HepG2 (cell line): Measurements from ENCODE around the gene FKBP10. TPM values are rescaled to one million over a fixed set of nuclear protein-coding genes. Genes with fewer than 3 reads are reported as not detected.

ENCODE experiments used
- BRD4 ChIP-seq: sonication (generic); formaldehyde crosslinking; IDR thresholded peaks from 2 replicates; pipeline ENCODE4 v1.4.0; 2020; ENCODE audit warnings: missing genetic modification reagents
- CCAR2 ChIP-seq: fragments of 200-400 bp; formaldehyde crosslinking; optimal IDR thresholded peaks from 2 replicates; pipeline ENCODE3; 2018; ENCODE audit warnings: low read depth, mild to moderate bottlenecking, low read length, moderate library complexity
- MAFF ChIP-seq: IDR thresholded peaks from 2 replicates; pipeline ENCODE4 v1.6.1; 2011; ENCODE audit warnings: low read depth, low read length, improper control_type of control experiment
- PRDM10 ChIP-seq: sonication (generic); formaldehyde crosslinking; IDR thresholded peaks from 2 replicates; pipeline ENCODE4 v1.4.0; 2020; ENCODE audit warnings: low read depth, missing genetic modification reagents
- RBM39 ChIP-seq: fragments of 200-400 bp; formaldehyde crosslinking; IDR thresholded peaks from one replicate; pipeline ENCODE4 v1.6.1; 2018; ENCODE audit warnings: antibody characterized with exemption, mild to moderate bottlenecking, low read depth, low read length; ENCODE audit not compliant: poor library complexity, severe bottlenecking
- UBTF ChIP-seq: sonication (generic); formaldehyde crosslinking; IDR thresholded peaks from 2 replicates; pipeline ENCODE4 v1.4.0; 2020; ENCODE audit warnings: mild to moderate bottlenecking, missing genetic modification reagents
- ZNF12 ChIP-seq: sonication (generic); formaldehyde crosslinking; IDR thresholded peaks from 2 replicates; pipeline ENCODE4 v1.5.0; 2020; ENCODE audit warnings: missing genetic modification reagents
- ZNF281 ChIP-seq: sonication (generic); formaldehyde crosslinking; IDR thresholded peaks from 2 replicates; pipeline ENCODE4 v1.4.0; 2020; ENCODE audit warnings: missing genetic modification reagents, borderline replicate concordance
- ZNF333 ChIP-seq: sonication (generic); formaldehyde crosslinking; IDR thresholded peaks from 2 replicates; pipeline ENCODE4 v1.4.0; 2020; ENCODE audit warnings: mild to moderate bottlenecking, missing genetic modification reagents, borderline replicate concordance
- ZNF510 ChIP-seq: sonication (generic); formaldehyde crosslinking; IDR thresholded peaks from 2 replicates; pipeline ENCODE4 v1.4.0; 2020; ENCODE audit warnings: low read depth, mild to moderate bottlenecking, missing genetic modification reagents
- ZNF660 ChIP-seq: sonication (generic); formaldehyde crosslinking; IDR thresholded peaks from 2 replicates; pipeline ENCODE4 v1.5.1; 2020; ENCODE audit warnings: mild to moderate bottlenecking, low read depth, missing genetic modification reagents, borderline replicate concordance
- ZNF747 ChIP-seq: sonication (generic); formaldehyde crosslinking; IDR thresholded peaks from 2 replicates; pipeline ENCODE4 v1.8.1; 2023; ENCODE audit warnings: missing genetic modification reagents, mild to moderate bottlenecking, borderline replicate concordance
- ZNF790 ChIP-seq: sonication (generic); formaldehyde crosslinking; IDR thresholded peaks from 2 replicates; pipeline ENCODE4 v1.8.0; 2022; ENCODE audit warnings: missing genetic modification reagents, mild to moderate bottlenecking, borderline replicate concordance
- ZSCAN31 ChIP-seq: sonication (generic); formaldehyde crosslinking; IDR thresholded peaks from 2 replicates; pipeline ENCODE4 v1.5.0; 2020; ENCODE audit warnings: low read depth, mild to moderate bottlenecking, missing genetic modification reagents
- polyA plus RNA-seq, 8 experiments: library from polyadenylated mRNA; depleted of rRNA in 3 of 8; stranded (reverse) in 7 of 8; unstranded in 1 of 8; fragments of >200 nt; fragmentation: Illumina TruSeq in 4 of 8; extraction: Trizol in 4 of 8; gene quantifications; 2 replicates each; pipeline versions ENCODE4 v1.2.1 to v1.2.3, GENCODE V29; 2011 to 2016; ENCODE audit warnings: low read depth in 4 of 8, missing spikeins in 1 of 8, mixed read lengths in 1 of 8; ENCODE audit not compliant: insufficient read depth in 1 of 8
- total RNA-seq, 5 experiments: library from RNA; depleted of rRNA; stranded (reverse); fragments of >200 nt; fragmentation: Illumina TruSeq; extraction: Trizol; gene quantifications; 2 replicates each; pipeline ENCODE4 v1.2.3, GENCODE V29; 2016; ENCODE audit warnings: low read depth in 1 of 5
- TF ChIP-seq, protein P1 (sequence below): sonication (generic); formaldehyde crosslinking; conservative IDR thresholded peaks from 2 replicates; pipeline ENCODE4 v1.4.0; 2020; ENCODE audit warnings: mild to moderate bottlenecking, missing genetic modification reagents, moderate library complexity

FKBP10 gene
- total and polyA plus RNA-seq, 2 of the 13 experiments (the other 11 are each of a cell fraction or from before 2014, with no cell fraction given), result 149 to 573 TPM

GRCh38 chr17:41835800-41836549 lies 23.2 kb downstream of the FKBP10 start, which contains the start of gene NT5C3B (continued):
- no peak for TF ChIP-seq PRDM10 (CRISPR knock-in tag)
- no peak for TF ChIP-seq ZNF12 (CRISPR knock-in tag)
- no peak for TF ChIP-seq ZNF747 (CRISPR knock-in tag)
- TF ChIP-seq ZNF281 (CRISPR knock-in tag), result no peak; the same call in 1 of the 2 replicates
- TF ChIP-seq ZNF790 (CRISPR knock-in tag), result peak; percentile 63; the same call in 1 of the 2 replicates
- no peak for TF ChIP-seq ZNF510 (CRISPR knock-in tag)
- TF ChIP-seq BRD4 (CRISPR knock-in tag), result no peak
- no peak for TF ChIP-seq RBM39
- TF ChIP-seq ZNF660 (CRISPR knock-in tag), result no peak
- no peak for TF ChIP-seq MAFF
- peak; percentile 82; the same call in 1 of the 2 replicates for TF ChIP-seq ZNF333 (CRISPR knock-in tag)
- no peak for TF ChIP-seq CCAR2
- TF ChIP-seq UBTF (CRISPR knock-in tag), result peak; percentile 60
- peak; percentile 68; the same call in 1 of the 2 replicates for TF ChIP-seq ZSCAN31
- TF ChIP-seq, protein P1, sequence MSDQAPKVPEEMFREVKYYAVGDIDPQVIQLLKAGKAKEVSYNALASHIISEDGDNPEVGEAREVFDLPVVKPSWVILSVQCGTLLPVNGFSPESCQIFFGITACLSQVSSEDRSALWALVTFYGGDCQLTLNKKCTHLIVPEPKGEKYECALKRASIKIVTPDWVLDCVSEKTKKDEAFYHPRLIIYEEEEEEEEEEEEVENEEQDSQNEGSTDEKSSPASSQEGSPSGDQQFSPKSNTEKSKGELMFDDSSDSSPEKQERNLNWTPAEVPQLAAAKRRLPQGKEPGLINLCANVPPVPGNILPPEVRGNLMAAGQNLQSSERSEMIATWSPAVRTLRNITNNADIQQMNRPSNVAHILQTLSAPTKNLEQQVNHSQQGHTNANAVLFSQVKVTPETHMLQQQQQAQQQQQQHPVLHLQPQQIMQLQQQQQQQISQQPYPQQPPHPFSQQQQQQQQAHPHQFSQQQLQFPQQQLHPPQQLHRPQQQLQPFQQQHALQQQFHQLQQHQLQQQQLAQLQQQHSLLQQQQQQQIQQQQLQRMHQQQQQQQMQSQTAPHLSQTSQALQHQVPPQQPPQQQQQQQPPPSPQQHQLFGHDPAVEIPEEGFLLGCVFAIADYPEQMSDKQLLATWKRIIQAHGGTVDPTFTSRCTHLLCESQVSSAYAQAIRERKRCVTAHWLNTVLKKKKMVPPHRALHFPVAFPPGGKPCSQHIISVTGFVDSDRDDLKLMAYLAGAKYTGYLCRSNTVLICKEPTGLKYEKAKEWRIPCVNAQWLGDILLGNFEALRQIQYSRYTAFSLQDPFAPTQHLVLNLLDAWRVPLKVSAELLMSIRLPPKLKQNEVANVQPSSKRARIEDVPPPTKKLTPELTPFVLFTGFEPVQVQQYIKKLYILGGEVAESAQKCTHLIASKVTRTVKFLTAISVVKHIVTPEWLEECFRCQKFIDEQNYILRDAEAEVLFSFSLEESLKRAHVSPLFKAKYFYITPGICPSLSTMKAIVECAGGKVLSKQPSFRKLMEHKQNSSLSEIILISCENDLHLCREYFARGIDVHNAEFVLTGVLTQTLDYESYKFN, result 0 out of 2 replicates have a peak, but pooled peaks have one; percentile 17
